ENCODE results near the gene COL5A1.

The COL5A1 gene

GRCh38 chr9:134607971-134608370 lies 33.6 kb upstream of the COL5A1 start:
- DNase-seq (ENCODE audit: low spot score) = no peak

GRCh38 chr9:134611046-134611445 lies 30.6 kb upstream of the COL5A1 start:
- DNase-seq (ENCODE audit: low spot score) = no peak

GRCh38 chr9:134612309-134612708 lies 29.3 kb upstream of the COL5A1 start:
- DNase-seq (ENCODE audit: low spot score) = no peak

- DNase-seq (ENCODE audit: low spot score) = no peak
Observed at GRCh38 chr9:134612715-134613114, 28.9 kb upstream of the COL5A1 start.

- DNase-seq (ENCODE audit: low spot score) = no peak
Observed at GRCh38 chr9:134614256-134614655, 27.3 kb upstream of the COL5A1 start.

- no peak for DNase-seq (ENCODE audit: low spot score)
Observed at GRCh38 chr9:134616341-134616740, 25.3 kb upstream of the COL5A1 start.

GRCh38 chr9:134617246-134617645 lies 24.4 kb upstream of the COL5A1 start:
- no peak for DNase-seq (ENCODE audit: low spot score)

- DNase-seq (ENCODE audit: low spot score) = no peak
Observed at GRCh38 chr9:134617836-134618162, 23.8 kb upstream of the COL5A1 start.

- no peak for DNase-seq (ENCODE audit: low spot score)
Observed at GRCh38 chr9:134618163-134618832, 23.3 kb upstream of the COL5A1 start.

- no peak for DNase-seq (ENCODE audit: low spot score)
Observed at GRCh38 chr9:134618833-134619447, 22.7 kb upstream of the COL5A1 start.

- DNase-seq (ENCODE audit: low spot score) = no peak
Observed at GRCh38 chr9:134619448-134619982, 22.1 kb upstream of the COL5A1 start.

- DNase-seq (ENCODE audit: low spot score) = no peak
Observed at GRCh38 chr9:134619983-134620661, 21.5 kb upstream of the COL5A1 start.

GRCh38 chr9:134620751-134621557 lies 20.6 kb upstream of the COL5A1 start:
- no peak for DNase-seq (ENCODE audit: low spot score)

GRCh38 chr9:134621558-134622110 lies 20.0 kb upstream of the COL5A1 start:
- DNase-seq (ENCODE audit: low spot score) = no peak

- no peak for DNase-seq (ENCODE audit: low spot score)
Observed at GRCh38 chr9:134622896-134623257, 18.7 kb upstream of the COL5A1 start.

- no peak for DNase-seq (ENCODE audit: low spot score)
Observed at GRCh38 chr9:134623258-134624066, 18.1 kb upstream of the COL5A1 start.

- DNase-seq (ENCODE audit: low spot score) = no peak
Observed at GRCh38 chr9:134624137-134624591, 17.4 kb upstream of the COL5A1 start.

GRCh38 chr9:134624621-134625181 lies 16.9 kb upstream of the COL5A1 start:
- DNase-seq (ENCODE audit: low spot score) = no peak

GRCh38 chr9:134625361-134626068 lies 16.1 kb upstream of the COL5A1 start:
- DNase-seq (ENCODE audit: low spot score) = no peak

- DNase-seq (ENCODE audit: low spot score) = no peak
Observed at GRCh38 chr9:134626069-134626423, 15.6 kb upstream of the COL5A1 start.
